NB4 (cell line): ENCODE measurements around the gene BCL2L1.

Experiments used
- DNase-seq: peaks from one replicate; pipeline ENCODE4 v3.0.0; 2010; ENCODE audit warnings: low read depth
- H3K4me3 ChIP-seq: one replicate; pipeline ENCODE4 v1.5.1; 2011; ENCODE audit warnings: mild to moderate bottlenecking, low read depth, low read length, moderate library complexity
- MYC ChIP-seq: IDR thresholded peaks from 2 replicates; pipeline ENCODE4 v1.6.1; 2011; ENCODE audit warnings: low read depth, low read length
- POLR2A ChIP-seq: IDR thresholded peaks from 2 replicates; pipeline ENCODE4 v1.6.1; 2011; ENCODE audit warnings: mild to moderate bottlenecking; ENCODE audit not compliant: insufficient read length; ENCODE audit errors: extremely low read depth
- TF ChIP-seq, protein P1 (sequence below): IDR thresholded peaks from one replicate; pipeline ENCODE4 v1.5.1; 2012; ENCODE audit warnings: low read depth, low read length
- TF ChIP-seq, protein P2 (sequence below): IDR thresholded peaks from 2 replicates; pipeline ENCODE4 v1.6.1; 2011; ENCODE audit warnings: low read depth, low read length

The BCL2L1 gene

DNA sequence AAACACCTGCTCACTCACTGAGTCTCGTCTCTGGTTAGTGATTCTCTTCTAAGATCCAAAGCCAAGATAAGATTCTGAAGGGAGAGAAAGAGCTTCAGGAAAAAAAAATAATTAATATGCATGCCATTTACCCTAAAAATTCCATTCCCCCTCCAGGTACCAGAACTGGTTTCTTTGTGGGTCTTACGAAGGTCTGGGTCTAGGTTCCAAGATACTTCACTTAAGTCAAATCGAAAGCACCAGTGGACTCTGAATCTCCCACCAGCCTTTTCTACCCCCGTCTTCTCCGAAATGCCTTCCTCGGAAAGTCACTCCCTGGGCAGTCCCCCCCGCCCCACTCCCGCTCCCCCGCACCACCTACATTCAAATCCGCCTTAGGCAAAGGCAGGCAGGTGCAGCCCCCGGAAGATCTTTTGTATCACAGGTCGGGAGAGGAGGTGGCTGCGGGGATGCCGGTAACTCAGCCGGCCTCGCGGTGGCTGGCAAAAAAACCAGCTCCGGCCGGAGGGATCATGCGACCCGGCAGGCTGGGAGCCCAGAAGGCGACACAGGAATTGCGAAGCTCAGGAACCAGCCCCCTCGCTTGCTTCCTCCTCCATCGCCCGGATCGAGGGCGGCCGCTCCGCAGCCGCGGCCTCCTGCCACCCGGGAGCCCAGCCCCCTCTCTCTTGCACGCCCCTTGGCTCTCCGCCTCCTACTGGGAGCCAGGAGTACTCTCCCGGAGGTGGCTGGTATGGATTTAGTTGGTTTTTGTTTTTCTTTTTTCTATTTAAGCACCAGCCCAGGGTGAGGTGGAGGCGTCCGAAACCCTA is at the start of gene BCL2L1:
TSS of gene BCL2L1 (minus strand) at position 612 of the 812 bp plus-strand sequence. CDS start 650 bp downstream, outside the sequence.
- no peak for TF ChIP-seq POLR2A
- TF ChIP-seq, protein P1, sequence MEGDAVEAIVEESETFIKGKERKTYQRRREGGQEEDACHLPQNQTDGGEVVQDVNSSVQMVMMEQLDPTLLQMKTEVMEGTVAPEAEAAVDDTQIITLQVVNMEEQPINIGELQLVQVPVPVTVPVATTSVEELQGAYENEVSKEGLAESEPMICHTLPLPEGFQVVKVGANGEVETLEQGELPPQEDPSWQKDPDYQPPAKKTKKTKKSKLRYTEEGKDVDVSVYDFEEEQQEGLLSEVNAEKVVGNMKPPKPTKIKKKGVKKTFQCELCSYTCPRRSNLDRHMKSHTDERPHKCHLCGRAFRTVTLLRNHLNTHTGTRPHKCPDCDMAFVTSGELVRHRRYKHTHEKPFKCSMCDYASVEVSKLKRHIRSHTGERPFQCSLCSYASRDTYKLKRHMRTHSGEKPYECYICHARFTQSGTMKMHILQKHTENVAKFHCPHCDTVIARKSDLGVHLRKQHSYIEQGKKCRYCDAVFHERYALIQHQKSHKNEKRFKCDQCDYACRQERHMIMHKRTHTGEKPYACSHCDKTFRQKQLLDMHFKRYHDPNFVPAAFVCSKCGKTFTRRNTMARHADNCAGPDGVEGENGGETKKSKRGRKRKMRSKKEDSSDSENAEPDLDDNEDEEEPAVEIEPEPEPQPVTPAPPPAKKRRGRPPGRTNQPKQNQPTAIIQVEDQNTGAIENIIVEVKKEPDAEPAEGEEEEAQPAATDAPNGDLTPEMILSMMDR, result peak; percentile 54
- no peak for TF ChIP-seq MYC
- H3K4me3 ChIP-seq, result peak within 1 kb of the TSS; percentile 77
- DNase-seq, result peak; percentile 88

DNA sequence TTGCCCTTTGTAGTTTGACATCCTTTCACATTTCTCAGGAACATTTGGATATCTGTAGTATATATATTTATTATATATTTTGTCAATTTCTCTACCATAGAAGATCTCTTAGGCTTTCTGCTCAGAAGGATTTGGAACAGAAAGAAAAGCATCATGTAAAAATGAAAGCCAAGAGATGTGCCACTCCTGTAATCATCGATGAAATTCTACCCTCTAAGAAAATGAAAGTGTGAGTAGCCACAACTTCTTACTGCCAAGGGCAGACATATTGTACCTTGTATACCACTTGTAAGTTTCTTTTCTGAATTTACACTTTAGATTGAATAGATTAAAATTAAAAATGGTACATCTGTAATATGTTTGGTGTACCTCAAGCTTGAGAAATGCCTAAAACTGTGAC is 47.6 kb upstream of the BCL2L1 start:
- no peak for DNase-seq
- no peak overlapping the region for H3K4me3 ChIP-seq
- TF ChIP-seq, protein P2, sequence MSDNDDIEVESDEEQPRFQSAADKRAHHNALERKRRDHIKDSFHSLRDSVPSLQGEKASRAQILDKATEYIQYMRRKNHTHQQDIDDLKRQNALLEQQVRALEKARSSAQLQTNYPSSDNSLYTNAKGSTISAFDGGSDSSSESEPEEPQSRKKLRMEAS, result no peak
- TF ChIP-seq, protein P1, result no peak
- TF ChIP-seq POLR2A, result no peak
- TF ChIP-seq MYC, result no peak

DNA sequence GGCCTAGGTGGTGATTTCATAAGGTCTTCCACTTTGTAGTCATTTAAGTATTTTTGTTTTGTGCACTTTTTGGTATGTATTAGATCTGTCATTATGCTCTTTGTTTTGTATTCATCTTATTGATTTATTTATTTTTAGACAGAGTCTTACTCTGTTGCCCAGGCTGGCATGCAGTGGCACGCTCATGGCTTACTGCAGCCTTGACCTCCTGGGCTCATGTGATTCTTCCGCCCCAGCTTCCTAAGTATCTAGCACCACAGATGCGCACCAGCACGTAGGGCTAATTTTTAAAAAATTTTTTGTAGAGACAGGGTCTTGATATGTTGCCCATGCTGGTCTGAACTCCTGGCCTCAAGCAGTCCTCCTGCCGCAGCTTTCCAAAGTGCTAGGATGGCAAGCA is 47.0 kb upstream of the BCL2L1 start:
- H3K4me3 ChIP-seq, result no peak overlapping the region
- TF ChIP-seq POLR2A, result no peak
- TF ChIP-seq, protein P2, result no peak
- no peak for TF ChIP-seq MYC
- TF ChIP-seq, protein P1, result no peak
- no peak for DNase-seq

DNA sequence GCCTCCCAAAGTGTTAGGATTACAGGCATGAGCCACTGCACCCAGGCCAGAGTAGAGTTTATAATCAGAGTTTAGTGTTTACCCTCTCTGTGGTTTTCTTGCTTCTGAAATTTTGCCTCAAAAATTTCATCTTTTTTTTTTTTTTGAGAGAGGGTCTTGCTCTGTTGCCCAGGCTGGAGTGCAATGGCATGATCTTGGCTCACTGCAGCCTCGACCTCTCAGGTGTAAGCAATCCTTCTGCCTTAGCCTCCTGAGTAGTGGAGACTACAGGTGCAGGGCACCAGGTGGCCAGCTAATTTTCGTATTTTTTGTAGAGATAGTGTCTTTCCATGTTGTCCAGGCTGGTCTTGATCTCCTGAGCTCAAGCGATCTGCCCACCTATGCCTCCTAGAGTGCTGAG is 45.1 kb upstream of the BCL2L1 start:
- no peak for DNase-seq
- TF ChIP-seq MYC (no peak), POLR2A (no peak)
- TF ChIP-seq, protein P2, result no peak
- TF ChIP-seq, protein P1, result no peak
- H3K4me3 ChIP-seq, result no peak overlapping the region

DNA sequence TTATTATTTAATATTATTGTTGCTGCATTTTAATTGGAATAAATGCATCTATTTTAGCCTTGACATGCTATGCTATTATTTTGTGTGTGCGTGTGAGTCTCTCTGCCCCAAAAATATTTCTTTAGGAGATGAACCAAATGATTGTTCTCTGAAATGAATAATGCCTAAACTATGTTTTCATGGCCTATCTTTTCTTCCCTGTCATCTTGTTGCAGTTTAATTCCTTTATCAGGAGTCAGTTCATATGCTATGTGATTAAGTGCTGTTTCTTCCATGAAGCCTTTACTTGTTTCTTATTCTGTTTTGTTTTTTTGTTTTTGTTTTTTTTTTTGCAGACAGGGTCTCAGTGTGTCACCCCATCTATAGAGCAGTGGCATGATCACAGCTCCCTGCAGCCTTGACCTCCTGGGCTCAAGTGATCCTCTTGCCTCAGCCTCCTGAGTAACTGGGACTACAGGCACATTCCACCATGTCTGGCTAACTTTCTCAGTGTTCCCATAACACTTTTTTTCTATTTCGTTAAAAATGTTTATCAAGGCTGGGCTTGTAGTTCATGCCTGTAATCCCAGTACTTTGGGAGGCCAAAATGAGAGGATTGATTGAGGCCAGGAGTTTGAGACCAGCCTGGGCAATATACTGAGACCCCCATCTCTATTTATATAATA is 42.1 kb upstream of the BCL2L1 start:
- H3K4me3 ChIP-seq, result no peak overlapping the region
- no peak for DNase-seq
- TF ChIP-seq, protein P2, result no peak
- TF ChIP-seq, protein P1, result no peak
- TF ChIP-seq POLR2A, result no peak
- no peak for TF ChIP-seq MYC
